ENCODE data around the gene BCAT1.
A peak's percentile ranks its signal among the peaks of the same experiment; 100 is the strongest.

Gene BCAT1

GRCh38 chr12:24948757-24949722, at the start of gene BCAT1:
Gene BCAT1, minus strand, starts transcription at chr12:24949101. Its CDS starts 169 bp downstream, at chr12:24948932.
- Histone ChIP-seq H3K4me1 (ENCODE audit: control insufficient read depth, low read length) (peaks cover 65% of the 10 kb centered on the region), H3K27ac (ENCODE audit: low read depth, low read length) (peak within 1 kb of the TSS; percentile 81), H3K9me2 (replicated peaks; ENCODE audit: control insufficient read depth, low read length) (no peaks in the 10 kb centered on the region), H3K9me3 (ENCODE audit: control insufficient read depth, insufficient read depth, low read length) (no peaks in the 10 kb centered on the region), H4K20me1 (ENCODE audit: control insufficient read depth, insufficient read depth, low read depth, low read length) (peaks cover 4% of the 10 kb centered on the region; the same call in 1 of the 2 replicates), H3F3A (ENCODE audit: control insufficient read depth, insufficient read depth) (peaks cover 25% of the 10 kb centered on the region), H3K27me3 (ENCODE audit: control insufficient read depth, low read length) (no peaks in the 10 kb centered on the region; the same call in 1 of the 2 replicates), H3K79me2 (ENCODE audit: control insufficient read depth, low read length) (peaks cover 57% of the 10 kb centered on the region), H3K4me3 (ENCODE audit: low read length) (peak within 1 kb of the TSS; percentile 98), H3K36me3 (ENCODE audit: control insufficient read depth, low read length) (peaks cover 47% of the 10 kb centered on the region), H3K4me2 (ENCODE audit: low read length) (peak within 1 kb of the TSS; percentile 89)
- TF ChIP-seq EZH2phosphoT487 (IDR thresholded peaks at IDR 0.05; ENCODE audit: borderline replicate concordance, low read length) (no peak), CTCF (IDR thresholded peaks at IDR 0.05; ENCODE audit: low read depth, low read length, poor library complexity, severe bottlenecking) (no peak)

DNA sequence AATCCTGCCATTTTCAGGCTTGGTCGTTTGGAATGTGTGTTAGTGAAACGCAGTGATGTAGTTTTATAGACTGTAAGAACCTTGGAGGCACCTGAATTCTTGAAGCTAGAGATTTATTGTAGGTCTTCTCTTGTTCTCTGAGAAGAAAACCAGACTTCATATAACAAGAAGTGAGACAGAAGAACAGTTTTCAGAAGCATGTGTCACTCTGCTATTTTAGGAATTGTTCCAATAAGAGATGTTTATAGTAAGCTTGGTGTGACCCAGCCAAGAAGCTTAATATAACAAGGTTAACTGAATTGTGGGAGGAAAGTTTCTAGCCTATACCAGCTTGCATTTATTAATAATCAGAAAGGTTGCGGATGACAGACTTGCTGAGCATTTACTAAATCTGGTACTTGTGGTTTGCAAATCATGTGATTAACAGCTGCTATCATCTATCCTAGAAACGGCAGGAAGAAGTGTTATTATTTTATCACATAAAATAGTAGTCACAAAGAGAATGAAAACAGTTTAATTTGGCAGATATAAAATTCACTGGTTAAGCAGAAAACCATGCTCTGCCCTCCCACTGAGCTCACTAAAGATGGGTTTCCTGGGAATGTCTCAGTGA, 49.2 kb upstream of the BCAT1 start:
- no peaks in the 10 kb centered on the region for H4K20me1 ChIP-seq (ENCODE audit: control insufficient read depth, insufficient read depth, low read depth, low read length)
- H3K27me3 ChIP-seq (ENCODE audit: control insufficient read depth, low read length), result no peaks in the 10 kb centered on the region
- peaks cover 82% of the 10 kb centered on the region for H3K79me2 ChIP-seq (ENCODE audit: control insufficient read depth, low read length)
- H3K4me3 ChIP-seq (ENCODE audit: low read length), result peak overlapping the region; percentile 75
- H3K4me1 ChIP-seq (ENCODE audit: control insufficient read depth, low read length), result peaks cover 98% of the 10 kb centered on the region
- TF ChIP-seq EZH2phosphoT487 (IDR thresholded peaks at IDR 0.05; ENCODE audit: borderline replicate concordance, low read length) (no peak), CTCF (IDR thresholded peaks at IDR 0.05; ENCODE audit: low read depth, low read length, poor library complexity, severe bottlenecking) (no peak)
- peak overlapping the region; percentile 99 for H3K27ac ChIP-seq (ENCODE audit: low read depth, low read length)
- no peaks in the 10 kb centered on the region for H3K9me3 ChIP-seq (ENCODE audit: control insufficient read depth, insufficient read depth, low read length)
- peaks cover 13% of the 10 kb centered on the region for H3K36me3 ChIP-seq (ENCODE audit: control insufficient read depth, low read length)
- H3K9me2 ChIP-seq (replicated peaks; ENCODE audit: control insufficient read depth, low read length), result no peaks in the 10 kb centered on the region
- peak overlapping the region; percentile 94 for H3K4me2 ChIP-seq (ENCODE audit: low read length)
- peaks cover 55% of the 10 kb centered on the region for H3F3A ChIP-seq (ENCODE audit: control insufficient read depth, insufficient read depth)

DNA sequence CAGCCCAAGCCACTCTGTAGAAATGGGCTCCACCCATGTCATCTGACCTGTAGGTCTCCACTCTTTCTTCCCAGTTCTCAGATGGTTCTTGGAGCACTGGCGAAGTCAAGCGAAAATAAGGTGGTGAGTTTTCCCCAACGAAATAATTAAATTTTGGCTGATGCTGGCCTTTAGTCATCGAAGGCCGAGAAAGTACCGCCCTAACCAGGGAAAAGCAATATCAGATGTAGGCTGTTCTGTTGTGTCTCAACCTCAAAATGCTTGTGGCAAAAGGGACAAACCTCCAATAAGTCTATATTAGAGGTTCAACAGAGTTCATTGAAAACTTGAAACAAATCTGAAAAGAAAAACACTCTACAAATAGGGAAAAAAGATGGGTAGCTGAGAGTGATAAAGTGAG, 48.6 kb upstream of the BCAT1 start:
- Histone ChIP-seq H3K27me3 (ENCODE audit: control insufficient read depth, low read length) (no peaks in the 10 kb centered on the region), H3F3A (ENCODE audit: control insufficient read depth, insufficient read depth) (peaks cover 54% of the 10 kb centered on the region), H3K9me2 (replicated peaks; ENCODE audit: control insufficient read depth, low read length) (no peaks in the 10 kb centered on the region), H4K20me1 (ENCODE audit: control insufficient read depth, insufficient read depth, low read depth, low read length) (no peaks in the 10 kb centered on the region), H3K79me2 (ENCODE audit: control insufficient read depth, low read length) (peaks cover 82% of the 10 kb centered on the region), H3K4me1 (ENCODE audit: control insufficient read depth, low read length) (peaks cover 98% of the 10 kb centered on the region), H3K27ac (ENCODE audit: low read depth, low read length) (peak overlapping the region; percentile 99), H3K36me3 (ENCODE audit: control insufficient read depth, low read length) (peaks cover 13% of the 10 kb centered on the region), H3K4me2 (ENCODE audit: low read length) (peak overlapping the region; percentile 94), H3K9me3 (ENCODE audit: control insufficient read depth, insufficient read depth, low read length) (no peaks in the 10 kb centered on the region), H3K4me3 (ENCODE audit: low read length) (peak overlapping the region; percentile 75)
- TF ChIP-seq EZH2phosphoT487 (IDR thresholded peaks at IDR 0.05; ENCODE audit: borderline replicate concordance, low read length) (no peak), CTCF (IDR thresholded peaks at IDR 0.05; ENCODE audit: low read depth, low read length, poor library complexity, severe bottlenecking) (no peak)

Data from DOHH2 (cell line).